Breast epithelium (tissue), 4 donors: ENCODE measurements around the gene ZNF783. TPM values are rescaled to one million over a fixed set of nuclear protein-coding genes. Genes with fewer than 3 reads are reported as not detected.
"Not testable (repeated sequence)": the region's sequence is repeated elsewhere in the genome, so short reads cannot be mapped to it uniquely, and the experiment has no call there.

Experiments
- DNase-seq, 2 donors: peaks; one replicate each; pipeline ENCODE4 v3.0.0-alpha.2; 2019; ENCODE audit warnings: low spot score in 2 of 2
- H3K27ac ChIP-seq, 2 donors: fragments of 200-600 bp; sonication (generic) in 1 of 2; one replicate each; pipeline ENCODE4 v1.5.1; 2016 to 2019; ENCODE audit warnings: mild to moderate bottlenecking in 1 of 2
- H3K27me3 ChIP-seq, 2 donors: fragments of 200-600 bp; sonication (generic) in 1 of 2; one replicate each; pipeline versions ENCODE4 v1.5.1 to v1.6.0; 2017 to 2019; ENCODE audit warnings: control low read depth in 1 of 2, mild to moderate bottlenecking in 1 of 2
- H3K36me3 ChIP-seq: fragments of 200-600 bp; one replicate; pipeline ENCODE4 v1.5.1; 2019
- H3K4me1 ChIP-seq, 2 donors: fragments of 200-600 bp; sonication (generic); one replicate each; pipeline ENCODE4 v1.5.1; 2016 to 2019; ENCODE audit warnings: control low read depth in 1 of 2
- H3K4me3 ChIP-seq, 3 donors: fragments of 200-600 bp; sonication (generic); 1 replicate in 2 of 3; 2 replicates in 1 of 3; pipeline ENCODE4 v1.5.1; 2016 to 2019; ENCODE audit warnings: mild to moderate bottlenecking in 3 of 3, moderate library complexity in 2 of 3
- H3K9me3 ChIP-seq, 2 donors: fragments of 200-600 bp; sonication (generic) in 1 of 2; one replicate each; pipeline ENCODE4 v1.5.1; 2016 to 2019; ENCODE audit warnings: control low read depth in 1 of 2
- POLR2A ChIP-seq: fragments of 450-650 bp; IDR thresholded peaks from one replicate; pipeline ENCODE4 v1.6.1; 2016; ENCODE audit warnings: antibody characterized with exemption, mild to moderate bottlenecking, moderate library complexity
- POLR2AphosphoS5 ChIP-seq, 3 donors: sonication (generic); formaldehyde crosslinking; IDR thresholded peaks; one replicate each; pipeline ENCODE4 v1.6.1; 2017; ENCODE audit warnings: antibody characterized with exemption in 3 of 3
- intact Hi-C: fragments of 100-400 bp; cut with DNase I; formaldehyde crosslinking; loops from one replicate; pipeline ENCODE4 v1.15.1; 2023; ENCODE audit warnings: low total_unique reads
- total RNA-seq, 3 donors: library from RNA; depleted of rRNA; stranded (reverse); fragments of >200 nt; gene quantifications; one replicate each; pipeline ENCODE4 v1.1.0, GENCODE V29; 2016
- TF ChIP-seq, protein P1 (sequence below), 3 donors: fragments of 450-650 bp; IDR thresholded peaks; one replicate each; pipeline ENCODE4 v1.5.1; 2016 to 2017; ENCODE audit warnings: antibody characterized with exemption in 3 of 3, mild to moderate bottlenecking in 3 of 3, moderate library complexity in 3 of 3

Gene ZNF783
- total RNA-seq, 3 donors from 2014 or later: 13.6 to 23.9 (median 17.6) TPM

DNA sequence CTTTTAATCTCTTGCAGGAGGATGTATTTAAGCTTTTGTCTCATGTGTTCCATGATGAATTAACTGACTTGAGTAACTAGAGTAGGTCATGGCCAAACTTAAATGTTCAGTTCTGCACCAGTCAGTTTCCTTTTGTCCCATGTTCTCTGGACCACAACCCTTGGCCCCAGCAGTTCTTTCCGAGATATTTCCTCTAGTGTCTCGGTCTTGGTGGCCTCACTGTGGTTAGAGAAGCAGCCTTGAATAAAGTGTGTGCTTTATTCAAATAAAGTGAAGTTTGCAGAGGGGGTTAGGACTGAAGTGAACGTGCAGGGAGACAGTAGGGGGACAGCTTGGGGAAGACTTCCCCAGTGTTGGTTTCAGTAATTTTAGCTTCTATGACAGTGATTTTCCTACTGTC lies 13.2 kb upstream of the ZNF783 start:
- H3K4me3 ChIP-seq: no peak overlapping the region
- DNase-seq: no peak
- H3K27me3 ChIP-seq: no peaks in the 10 kb centered on the region
- TF ChIP-seq POLR2A (no peak), POLR2AphosphoS5 (IDR thresholded peaks at IDR 0.05) (no peak)
- TF ChIP-seq, protein P1, sequence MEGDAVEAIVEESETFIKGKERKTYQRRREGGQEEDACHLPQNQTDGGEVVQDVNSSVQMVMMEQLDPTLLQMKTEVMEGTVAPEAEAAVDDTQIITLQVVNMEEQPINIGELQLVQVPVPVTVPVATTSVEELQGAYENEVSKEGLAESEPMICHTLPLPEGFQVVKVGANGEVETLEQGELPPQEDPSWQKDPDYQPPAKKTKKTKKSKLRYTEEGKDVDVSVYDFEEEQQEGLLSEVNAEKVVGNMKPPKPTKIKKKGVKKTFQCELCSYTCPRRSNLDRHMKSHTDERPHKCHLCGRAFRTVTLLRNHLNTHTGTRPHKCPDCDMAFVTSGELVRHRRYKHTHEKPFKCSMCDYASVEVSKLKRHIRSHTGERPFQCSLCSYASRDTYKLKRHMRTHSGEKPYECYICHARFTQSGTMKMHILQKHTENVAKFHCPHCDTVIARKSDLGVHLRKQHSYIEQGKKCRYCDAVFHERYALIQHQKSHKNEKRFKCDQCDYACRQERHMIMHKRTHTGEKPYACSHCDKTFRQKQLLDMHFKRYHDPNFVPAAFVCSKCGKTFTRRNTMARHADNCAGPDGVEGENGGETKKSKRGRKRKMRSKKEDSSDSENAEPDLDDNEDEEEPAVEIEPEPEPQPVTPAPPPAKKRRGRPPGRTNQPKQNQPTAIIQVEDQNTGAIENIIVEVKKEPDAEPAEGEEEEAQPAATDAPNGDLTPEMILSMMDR (IDR thresholded peaks at IDR 0.05): no peak
- H3K27ac ChIP-seq: no peak overlapping the region
- intact Hi-C loops: no loop called here
- H3K9me3 ChIP-seq: no peaks in the 10 kb centered on the region
- no peaks in the 10 kb centered on the region for H3K4me1 ChIP-seq
- peaks cover 2% of the 10 kb centered on the region for H3K36me3 ChIP-seq

DNA sequence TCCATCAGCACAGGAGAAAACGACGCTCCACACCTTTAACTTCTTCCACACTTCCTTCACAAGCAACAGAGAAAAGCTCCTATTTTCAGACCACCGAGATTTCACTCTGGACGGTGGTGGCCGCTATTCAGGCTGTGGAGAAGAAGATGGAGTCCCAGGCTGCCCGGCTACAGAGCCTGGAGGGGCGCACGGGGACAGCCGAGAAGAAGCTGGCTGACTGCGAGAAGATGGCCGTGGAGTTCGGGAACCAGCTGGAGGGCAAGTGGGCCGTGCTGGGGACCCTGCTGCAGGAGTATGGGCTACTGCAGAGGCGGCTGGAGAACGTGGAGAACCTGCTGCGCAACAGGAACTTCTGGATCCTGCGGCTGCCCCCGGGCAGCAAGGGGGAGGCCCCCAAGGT lies 11.8 kb upstream of the ZNF783 start:
- H3K27ac ChIP-seq, H3K36me3 ChIP-seq, H3K27me3 ChIP-seq, H3K4me1 ChIP-seq, H3K4me3 ChIP-seq, intact Hi-C loops, DNase-seq, H3K9me3 ChIP-seq: not testable (repeated sequence)

DNA sequence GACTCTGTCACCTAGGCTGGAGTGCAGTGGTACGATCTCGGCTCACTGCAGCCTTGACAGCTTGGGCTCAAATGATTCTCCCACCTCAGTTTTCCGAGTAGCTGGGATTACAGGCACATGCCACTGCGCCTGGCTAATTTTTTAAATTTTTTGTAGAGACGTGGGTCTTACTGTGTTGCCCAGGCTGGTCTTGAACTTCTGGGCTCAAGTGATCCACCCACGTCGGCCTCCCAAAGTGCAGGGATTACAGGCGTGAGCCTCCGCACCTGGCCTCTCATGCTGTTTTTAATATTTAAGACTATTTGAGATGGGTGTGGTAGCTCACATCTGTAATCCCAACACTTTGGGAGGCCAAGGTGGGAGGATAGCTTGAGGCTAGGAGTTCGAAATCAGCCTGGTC lies 10.5 kb upstream of the ZNF783 start:
- intact Hi-C loops, H3K27ac ChIP-seq, H3K27me3 ChIP-seq, H3K36me3 ChIP-seq, H3K9me3 ChIP-seq, H3K4me3 ChIP-seq, DNase-seq, H3K4me1 ChIP-seq: not testable (repeated sequence)

DNA sequence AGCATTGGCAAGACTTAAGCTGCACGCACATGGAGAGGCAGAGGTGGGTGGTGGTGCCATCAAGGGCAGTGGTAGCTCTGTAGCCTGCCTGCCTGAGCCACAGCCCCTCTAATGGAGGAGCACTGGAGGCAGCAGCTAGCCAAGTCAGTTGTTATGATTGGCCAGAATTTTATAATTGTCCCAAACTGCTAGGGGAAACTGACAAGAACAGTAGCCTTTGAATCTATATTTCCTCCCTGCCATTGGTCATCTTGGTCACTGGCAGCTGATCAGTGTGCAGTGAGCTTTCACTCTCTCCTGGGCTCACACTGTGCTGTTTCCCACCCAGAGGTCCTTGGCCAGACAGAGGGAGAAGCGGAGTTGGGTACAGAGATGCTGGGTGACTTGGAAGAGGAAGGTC lies 9.6 kb upstream of the ZNF783 start:
- intact Hi-C loops: no loop called here
- H3K27ac ChIP-seq: no peak overlapping the region
- no peaks in the 10 kb centered on the region for H3K4me1 ChIP-seq
- no peak for DNase-seq
- no peak overlapping the region for H3K4me3 ChIP-seq
- H3K36me3 ChIP-seq: peaks cover 4% of the 10 kb centered on the region
- H3K9me3 ChIP-seq: no peaks in the 10 kb centered on the region
- H3K27me3 ChIP-seq: no peaks in the 10 kb centered on the region
- TF ChIP-seq, protein P1 (IDR thresholded peaks at IDR 0.05): no peak
- TF ChIP-seq POLR2A: no peak

DNA sequence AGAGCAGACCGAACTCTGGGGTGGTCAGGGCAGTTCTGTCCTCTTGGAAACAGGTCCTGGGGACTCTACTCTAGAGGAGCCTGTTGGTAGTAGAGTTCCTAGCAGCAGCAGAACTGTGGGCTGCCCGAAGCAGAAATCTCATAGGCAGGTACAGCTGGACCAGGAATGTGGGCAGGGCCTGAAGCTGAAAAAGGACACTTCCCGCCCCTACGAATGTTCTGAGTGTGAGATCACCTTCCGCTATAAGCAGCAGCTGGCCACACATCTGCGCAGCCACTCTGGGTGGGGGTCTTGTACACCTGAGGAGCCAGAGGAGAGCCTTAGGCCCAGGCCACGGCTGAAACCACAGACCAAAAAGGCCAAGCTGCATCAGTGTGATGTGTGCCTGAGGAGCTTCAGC lies 8.3 kb upstream of the ZNF783 start:
- intact Hi-C loops: no loop called here

DNA sequence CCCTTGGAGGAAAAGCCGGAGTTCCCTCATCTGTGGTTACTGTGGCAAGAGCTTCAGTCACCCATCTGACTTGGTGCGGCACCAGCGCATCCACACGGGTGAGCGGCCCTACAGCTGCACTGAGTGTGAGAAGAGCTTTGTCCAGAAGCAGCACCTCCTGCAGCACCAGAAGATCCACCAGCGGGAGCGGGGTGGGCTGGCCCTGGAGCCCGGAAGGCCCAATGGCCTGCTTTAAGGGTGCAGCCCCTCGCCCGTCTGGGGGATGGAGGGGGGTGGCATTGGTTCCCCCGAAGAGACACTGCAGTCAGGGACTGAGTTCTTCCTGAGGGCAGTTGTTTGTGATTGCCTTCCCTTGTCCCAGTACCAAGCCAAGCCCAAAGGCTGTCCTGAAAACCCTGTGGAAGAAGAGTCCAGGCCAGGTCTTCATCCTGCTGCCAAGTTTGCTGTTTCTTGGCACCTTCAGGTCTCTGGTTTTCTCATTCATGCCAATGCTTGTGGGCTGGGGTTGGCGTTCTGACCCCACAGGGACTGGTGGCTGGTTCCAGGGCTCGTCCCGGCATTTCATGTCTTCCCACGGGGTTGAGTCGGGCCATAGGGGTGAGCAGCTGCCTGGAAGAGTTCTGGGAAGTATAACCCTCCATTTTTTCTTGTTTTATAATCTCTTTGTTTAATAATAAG lies 7.7 kb upstream of the ZNF783 start:
- DNase-seq: peak in 1 of 2 donors; percentile 41
- H3K36me3 ChIP-seq: peaks cover 4% of the 10 kb centered on the region
- TF ChIP-seq POLR2A (no peak), POLR2AphosphoS5 (IDR thresholded peaks at IDR 0.05) (no peak)
- TF ChIP-seq, protein P1 (IDR thresholded peaks at IDR 0.05): no peak
- intact Hi-C loops: no loop called here
- H3K9me3 ChIP-seq: no peaks in the 10 kb centered on the region
- no peak overlapping the region for H3K4me3 ChIP-seq
- no peaks in the 10 kb centered on the region for H3K4me1 ChIP-seq
- H3K27ac ChIP-seq: no peak overlapping the region
- no peaks in the 10 kb centered on the region for H3K27me3 ChIP-seq

More for the DNA sequence above, 8.3 kb upstream of the ZNF783 start:
- DNase-seq: no peak
- no peaks in the 10 kb centered on the region for H3K4me1 ChIP-seq
- H3K27ac ChIP-seq: no peak overlapping the region
- H3K9me3 ChIP-seq: no peaks in the 10 kb centered on the region
- H3K36me3 ChIP-seq: peaks cover 4% of the 10 kb centered on the region
- TF ChIP-seq, protein P1 (IDR thresholded peaks at IDR 0.05): no peak
- TF ChIP-seq POLR2AphosphoS5 (IDR thresholded peaks at IDR 0.05) (no peak), POLR2A (no peak)
- H3K27me3 ChIP-seq: no peaks in the 10 kb centered on the region
- no peak overlapping the region for H3K4me3 ChIP-seq
